ENCODE results near the gene MGLL. TPM values are rescaled to one million over a fixed set of nuclear protein-coding genes. Genes with fewer than 3 reads are reported as not detected.

Gene MGLL
- total and polyA plus RNA-seq, 4 donors: 67.0 to 182 (median 78.2) TPM

DNA sequence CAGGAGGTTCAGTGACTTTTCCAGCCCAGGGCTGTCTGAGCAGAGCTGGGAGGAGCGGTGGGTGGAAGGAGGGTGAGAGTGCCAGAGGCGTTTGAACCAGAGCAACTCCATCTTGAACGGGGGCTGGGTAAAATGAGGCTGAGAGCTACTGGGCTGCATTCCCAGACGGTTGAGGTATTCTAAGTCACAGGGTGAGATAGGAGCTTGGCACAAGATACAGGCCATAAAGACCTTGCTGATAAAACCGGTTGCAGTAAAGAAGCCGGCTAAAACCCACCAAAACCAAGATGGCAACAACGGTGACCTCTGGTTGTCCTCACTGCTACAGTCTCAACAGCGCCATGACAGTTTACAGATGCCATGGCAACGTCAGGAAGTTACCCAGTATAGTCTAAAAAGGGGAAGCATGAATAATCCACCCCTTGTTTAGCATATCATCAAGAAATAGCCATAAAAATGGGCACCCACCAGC lies 89.4 kb downstream of the MGLL start:
- Histone ChIP-seq H3K27ac (ENCODE audit: low read depth in 1 of 2, low read length in 1 of 2) (no peak overlapping the region), H3K9me3 (ENCODE audit: control insufficient read depth in 4 of 4, insufficient read depth in 3 of 4, low read length in 3 of 4) (no peaks in the 10 kb centered on the region), H3K4me3 (no peak overlapping the region), H3K4me1 (ENCODE audit: control insufficient read depth in 5 of 5, insufficient read depth in 5 of 5, low read length in 5 of 5) (peaks cover 2 to 34% (median 9%) of the 10 kb centered on the region in 5 donors), H3K27me3 (ENCODE audit: control insufficient read depth in 3 of 3, insufficient read depth in 3 of 3, low read length in 2 of 3) (no peaks in the 10 kb centered on the region), H3K9ac (ENCODE audit: insufficient read depth in 1 of 2, low read length in 2 of 2) (no peak overlapping the region), H3K36me3 (ENCODE audit: control insufficient read depth in 4 of 4, insufficient read depth in 4 of 4, low read length in 4 of 4) (no peaks in the 10 kb centered on the region)
- no peak for ATAC-seq (ENCODE audit: insufficient read depth, low FRiP score)
- no peak for DNase-seq
- TF ChIP-seq, protein P1, sequence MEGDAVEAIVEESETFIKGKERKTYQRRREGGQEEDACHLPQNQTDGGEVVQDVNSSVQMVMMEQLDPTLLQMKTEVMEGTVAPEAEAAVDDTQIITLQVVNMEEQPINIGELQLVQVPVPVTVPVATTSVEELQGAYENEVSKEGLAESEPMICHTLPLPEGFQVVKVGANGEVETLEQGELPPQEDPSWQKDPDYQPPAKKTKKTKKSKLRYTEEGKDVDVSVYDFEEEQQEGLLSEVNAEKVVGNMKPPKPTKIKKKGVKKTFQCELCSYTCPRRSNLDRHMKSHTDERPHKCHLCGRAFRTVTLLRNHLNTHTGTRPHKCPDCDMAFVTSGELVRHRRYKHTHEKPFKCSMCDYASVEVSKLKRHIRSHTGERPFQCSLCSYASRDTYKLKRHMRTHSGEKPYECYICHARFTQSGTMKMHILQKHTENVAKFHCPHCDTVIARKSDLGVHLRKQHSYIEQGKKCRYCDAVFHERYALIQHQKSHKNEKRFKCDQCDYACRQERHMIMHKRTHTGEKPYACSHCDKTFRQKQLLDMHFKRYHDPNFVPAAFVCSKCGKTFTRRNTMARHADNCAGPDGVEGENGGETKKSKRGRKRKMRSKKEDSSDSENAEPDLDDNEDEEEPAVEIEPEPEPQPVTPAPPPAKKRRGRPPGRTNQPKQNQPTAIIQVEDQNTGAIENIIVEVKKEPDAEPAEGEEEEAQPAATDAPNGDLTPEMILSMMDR (IDR thresholded peaks at IDR 0.05; ENCODE audit: control extremely low read depth, extremely low read depth): no peak
- WGBS, 2 donors: 85 to 87% methylated on average over 9 of the region's 9 CpGs

DNA sequence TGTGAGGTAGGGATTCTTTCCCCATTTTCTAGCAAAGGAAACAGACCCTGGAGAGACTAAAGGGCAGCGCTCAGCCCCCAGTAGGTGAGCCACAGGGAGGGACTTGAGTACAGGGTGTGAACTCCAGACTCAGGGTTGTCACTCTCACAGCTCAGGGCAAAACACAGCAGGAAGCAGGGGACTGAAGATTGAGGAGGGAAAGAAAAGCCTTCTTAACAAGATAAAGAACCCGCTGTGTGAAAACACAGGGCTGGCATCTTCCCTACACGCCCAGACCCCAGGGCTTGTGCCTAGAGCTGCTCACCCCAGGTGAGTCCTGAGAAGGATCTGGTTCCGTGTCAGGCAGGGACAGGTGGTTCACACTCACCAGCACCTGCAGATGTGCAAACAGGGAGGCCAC lies 90.0 kb downstream of the MGLL start:
- Histone ChIP-seq H3K27me3 (ENCODE audit: control insufficient read depth in 3 of 3, insufficient read depth in 3 of 3, low read length in 2 of 3) (no peaks in the 10 kb centered on the region), H3K9me3 (ENCODE audit: control insufficient read depth in 4 of 4, insufficient read depth in 3 of 4, low read length in 3 of 4) (no peaks in the 10 kb centered on the region), H3K4me1 (ENCODE audit: control insufficient read depth in 5 of 5, insufficient read depth in 5 of 5, low read length in 5 of 5) (peaks cover 2 to 34% (median 9%) of the 10 kb centered on the region in 5 donors), H3K36me3 (ENCODE audit: control insufficient read depth in 4 of 4, insufficient read depth in 4 of 4, low read length in 4 of 4) (no peaks in the 10 kb centered on the region), H3K9ac (ENCODE audit: insufficient read depth in 1 of 2, low read length in 2 of 2) (no peak overlapping the region), H3K27ac (ENCODE audit: low read depth in 1 of 2, low read length in 1 of 2) (no peak overlapping the region), H3K4me3 (no peak overlapping the region)
- WGBS, 2 donors: 96 to 99% methylated on average over 4 of the region's 4 CpGs
- TF ChIP-seq, protein P1 (IDR thresholded peaks at IDR 0.05; ENCODE audit: control extremely low read depth, extremely low read depth): no peak
- no peak for ATAC-seq (ENCODE audit: insufficient read depth, low FRiP score)
- no peak for DNase-seq

DNA sequence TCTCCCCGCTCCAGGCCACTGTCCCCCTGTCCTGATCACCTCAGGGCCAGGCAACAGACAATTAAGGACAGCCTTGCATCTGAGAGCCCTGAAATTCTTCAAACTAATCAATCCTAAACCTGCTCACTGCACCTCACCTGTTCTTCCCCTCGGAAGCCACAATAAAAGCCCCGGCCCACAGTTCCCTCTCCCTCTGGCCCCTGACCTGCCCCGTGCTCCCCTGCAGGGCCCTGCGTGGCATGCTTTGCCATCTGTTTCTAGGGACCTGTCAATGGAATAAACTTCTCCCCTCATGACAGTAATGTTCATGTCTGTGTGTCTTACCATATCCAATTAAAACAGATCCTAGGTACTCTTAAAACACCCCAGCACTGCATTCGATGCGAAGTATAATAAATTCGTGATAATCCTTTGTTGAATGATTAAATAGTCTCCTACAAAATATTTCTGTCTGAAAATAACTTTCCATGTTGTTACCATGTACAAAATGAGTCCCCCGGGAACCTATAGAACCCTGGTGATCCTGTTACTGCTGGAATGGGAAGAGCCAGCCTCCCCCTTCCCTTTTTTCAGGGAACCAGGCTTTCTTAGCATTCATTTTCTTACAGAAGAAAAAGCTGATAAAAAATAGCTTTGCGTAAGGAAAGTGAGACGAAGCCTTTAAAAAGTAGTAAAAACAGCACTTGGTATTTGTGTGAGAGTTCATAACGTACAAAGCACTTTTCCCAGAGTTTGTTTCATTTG lies 90.6 kb downstream of the MGLL start:
- no peak overlapping the region for H3K27ac ChIP-seq (ENCODE audit: low read depth in 1 of 2, low read length in 1 of 2)
- no peak overlapping the region for H3K9ac ChIP-seq (ENCODE audit: insufficient read depth in 1 of 2, low read length in 2 of 2)
- H3K9me3 ChIP-seq (ENCODE audit: control insufficient read depth in 4 of 4, insufficient read depth in 3 of 4, low read length in 3 of 4): no peaks in the 10 kb centered on the region
- no peak for ATAC-seq (ENCODE audit: insufficient read depth, low FRiP score)
- no peaks in the 10 kb centered on the region for H3K27me3 ChIP-seq (ENCODE audit: control insufficient read depth in 3 of 3, insufficient read depth in 3 of 3, low read length in 2 of 3)
- no peak for DNase-seq
- peaks cover 2 to 34% (median 9%) of the 10 kb centered on the region in 5 donors for H3K4me1 ChIP-seq (ENCODE audit: control insufficient read depth in 5 of 5, insufficient read depth in 5 of 5, low read length in 5 of 5)
- H3K36me3 ChIP-seq (ENCODE audit: control insufficient read depth in 4 of 4, insufficient read depth in 4 of 4, low read length in 4 of 4): no peaks in the 10 kb centered on the region
- TF ChIP-seq, protein P1 (IDR thresholded peaks at IDR 0.05; ENCODE audit: control extremely low read depth, extremely low read depth): no peak
- no peak overlapping the region for H3K4me3 ChIP-seq
- 93 to 96% methylated on average over 12 of the region's 12 CpGs for WGBS, 2 donors

Data from lung (tissue), 12 donors.